ENCODE data around the gene GUCY1A2.

GUCY1A2 gene

GRCh38 chr11:106998916-106999188, 19.4 kb downstream of the GUCY1A2 start:
- DNase-seq (ENCODE audit: low read depth in 2 of 2) = no peak

- DNase-seq (ENCODE audit: low read depth in 2 of 2) = no peak
Measured at GRCh38 chr11:106998116-106998915, 20.0 kb downstream of the GUCY1A2 start.

DNA sequence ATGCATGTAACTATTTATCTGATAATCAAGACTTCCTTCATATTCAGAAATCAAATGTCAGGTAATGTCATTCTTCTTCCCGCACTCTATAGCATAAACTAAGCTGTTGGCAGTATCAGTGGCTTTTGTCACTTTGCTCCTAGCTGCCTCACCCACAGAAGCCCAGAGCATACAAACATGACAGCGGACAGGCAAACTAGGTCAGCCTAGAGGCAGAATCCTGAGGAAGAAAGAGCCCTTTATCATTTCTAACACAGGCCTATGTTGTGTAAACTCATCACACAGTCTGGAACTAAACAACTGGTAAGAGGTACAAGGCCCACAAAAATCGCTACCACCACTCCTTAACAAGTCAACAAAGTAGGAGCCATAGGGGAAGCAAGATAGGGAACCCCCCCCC, 21.0 kb downstream of the GUCY1A2 start:
- DNase-seq (ENCODE audit: low read depth in 2 of 2) = no peak

- DNase-seq (ENCODE audit: low read depth in 2 of 2) = no peak
Measured at GRCh38 chr11:106996691-106997090, 21.6 kb downstream of the GUCY1A2 start.

- DNase-seq (ENCODE audit: low read depth in 2 of 2) = no peak
Measured at GRCh38 chr11:106990331-106990730, 27.9 kb downstream of the GUCY1A2 start.

DNA sequence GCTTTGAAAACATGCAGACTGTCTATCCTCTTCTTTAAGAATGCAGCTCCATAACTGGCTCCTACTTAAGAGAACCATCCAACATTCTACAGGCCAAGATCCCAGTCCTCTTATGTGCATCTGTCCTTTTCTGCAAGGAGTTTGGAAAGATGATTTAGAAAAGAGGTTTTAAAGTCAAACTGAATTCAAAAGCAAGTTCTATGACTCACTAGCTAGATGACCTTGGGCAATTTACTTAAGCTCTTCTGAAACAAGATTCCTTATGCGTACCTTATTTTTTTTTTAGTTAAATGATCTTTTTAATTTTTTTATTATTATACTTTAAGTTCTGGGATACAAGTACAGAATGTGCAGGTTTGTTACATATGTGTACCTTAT, 29.2 kb downstream of the GUCY1A2 start:
- no peak for DNase-seq (ENCODE audit: low read depth in 2 of 2)

DNA sequence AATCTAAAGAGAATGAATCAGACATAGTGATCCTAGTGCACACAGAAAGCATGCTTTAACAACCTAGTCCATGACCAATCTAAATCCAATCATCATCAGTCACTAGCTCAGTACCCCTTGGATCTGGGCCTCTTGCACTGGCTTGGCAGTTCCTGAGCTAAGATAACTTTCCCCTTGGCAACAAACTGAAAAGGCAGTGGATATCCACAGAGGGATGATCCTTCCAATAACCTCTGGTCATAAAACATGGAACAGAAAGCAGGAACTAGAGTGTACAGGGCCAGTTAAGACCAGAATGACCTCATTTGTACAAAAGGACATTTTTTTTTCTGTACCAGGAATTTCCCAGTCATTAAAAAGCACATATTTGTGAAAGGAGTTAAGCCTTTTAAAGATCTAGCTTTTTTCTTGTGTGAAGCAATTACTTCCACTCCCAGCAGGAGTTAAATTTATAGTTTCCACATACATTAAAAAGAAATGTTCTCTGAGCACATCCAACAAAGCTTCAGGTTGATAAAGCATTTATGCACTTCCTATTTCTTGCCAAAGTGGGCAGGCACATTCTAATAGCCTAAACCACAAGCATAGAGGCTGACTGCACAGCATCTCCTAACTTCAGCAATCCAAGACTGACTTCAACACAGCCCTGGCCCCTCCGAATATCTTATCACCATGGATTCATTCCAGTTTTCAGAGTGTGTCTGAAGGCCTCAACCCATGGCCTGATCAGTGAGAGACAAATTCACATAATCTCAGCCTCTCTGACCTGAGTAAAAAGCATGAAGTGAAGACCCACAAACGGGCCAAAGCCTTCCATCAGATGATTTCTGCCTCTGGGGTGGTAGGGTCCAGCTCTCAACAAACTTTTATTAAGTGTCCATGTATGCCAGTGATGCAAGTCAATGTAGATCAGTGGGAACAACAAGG, 29.9 kb downstream of the GUCY1A2 start:
- no peak for DNase-seq (ENCODE audit: low read depth in 2 of 2)

DNA sequence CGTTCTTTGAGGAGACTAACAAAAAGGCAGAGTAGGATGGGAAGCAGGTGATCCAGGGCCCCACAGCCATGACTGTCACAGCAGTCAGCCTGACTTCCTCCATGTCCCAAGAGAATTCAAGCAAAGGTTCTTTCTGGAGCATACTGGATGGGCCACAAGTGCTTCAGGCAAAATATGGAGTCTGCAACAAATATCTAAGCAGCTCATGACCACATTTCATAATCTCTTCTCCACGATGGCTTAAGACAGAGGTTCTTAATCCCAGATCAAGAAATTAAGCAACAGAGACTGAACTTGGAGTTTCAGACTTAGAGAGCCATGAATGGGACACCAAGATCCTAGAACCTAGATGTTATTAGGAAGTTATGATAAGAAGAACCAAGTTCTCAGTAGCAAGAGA, 31.6 kb downstream of the GUCY1A2 start:
- no peak for DNase-seq (ENCODE audit: low read depth in 2 of 2)

GRCh38 chr11:106986261-106986660, 32.0 kb downstream of the GUCY1A2 start:
- no peak for DNase-seq (ENCODE audit: low read depth in 2 of 2)

DNA sequence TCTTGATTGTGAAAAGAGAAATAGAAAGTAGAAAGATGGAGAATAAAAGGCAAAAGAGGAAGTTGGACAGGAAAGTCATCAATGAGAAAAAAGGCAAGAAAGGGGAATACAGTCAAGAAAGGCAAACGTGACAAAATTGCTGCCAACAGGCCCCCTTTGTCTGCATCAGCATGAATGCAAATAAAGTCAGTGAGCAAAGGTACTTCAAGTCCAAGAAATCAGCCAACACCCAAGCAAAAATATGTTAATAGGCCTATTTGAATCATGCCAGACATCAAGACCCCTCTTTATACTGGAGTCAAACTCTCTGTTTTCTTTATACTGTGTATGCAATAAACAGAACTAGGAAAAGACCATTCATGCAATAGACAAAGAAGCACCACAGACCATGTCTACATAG, 34.3 kb downstream of the GUCY1A2 start:
- no peak for DNase-seq (ENCODE audit: low read depth in 2 of 2)

DNA sequence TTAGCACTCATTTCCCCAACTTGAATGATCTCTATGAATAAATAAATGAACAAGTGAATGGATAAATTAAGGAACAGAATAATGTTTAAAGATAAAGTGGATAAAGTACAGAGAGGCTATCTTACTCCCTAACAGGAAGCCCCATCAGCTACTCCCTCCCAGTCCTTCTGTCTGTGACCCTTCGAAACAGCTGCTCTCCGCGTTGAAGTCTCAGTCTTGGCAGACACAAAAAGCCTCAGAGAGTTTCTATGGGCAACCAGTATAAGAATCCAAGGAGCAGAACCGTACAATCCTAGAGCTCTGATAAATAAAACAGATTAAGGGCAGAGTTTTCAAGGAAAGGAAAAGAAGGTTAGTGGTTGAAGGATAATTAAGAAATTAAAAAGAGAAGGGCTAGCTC, 35.0 kb downstream of the GUCY1A2 start:
- DNase-seq (ENCODE audit: low read depth in 2 of 2) = no peak

- no peak for DNase-seq (ENCODE audit: low read depth in 2 of 2)
Measured at GRCh38 chr11:106974831-106975230, 43.4 kb downstream of the GUCY1A2 start.

DNA sequence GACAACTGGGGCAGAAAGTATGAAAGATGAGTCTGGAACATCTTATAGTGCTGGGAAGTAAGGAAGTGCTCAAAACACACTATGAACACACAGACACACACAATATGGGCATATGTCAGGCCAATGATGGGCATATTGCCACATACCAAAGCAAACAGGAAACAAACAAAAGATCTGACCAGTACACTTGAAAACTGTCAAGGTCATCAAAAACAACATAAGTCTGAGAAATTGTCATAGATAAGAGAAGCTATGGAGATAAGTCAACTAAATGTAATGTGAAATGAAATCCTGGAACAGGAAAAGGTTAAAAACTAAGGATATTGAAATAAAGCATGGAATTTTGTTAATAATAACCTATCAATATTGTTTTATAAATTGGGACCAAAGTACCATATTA, 46.4 kb downstream of the GUCY1A2 start:
- DNase-seq (ENCODE audit: low read depth in 2 of 2) = no peak

GRCh38 chr11:106969644-106970355, 48.5 kb downstream of the GUCY1A2 start:
- no peak for DNase-seq (ENCODE audit: low read depth in 2 of 2)

DNA sequence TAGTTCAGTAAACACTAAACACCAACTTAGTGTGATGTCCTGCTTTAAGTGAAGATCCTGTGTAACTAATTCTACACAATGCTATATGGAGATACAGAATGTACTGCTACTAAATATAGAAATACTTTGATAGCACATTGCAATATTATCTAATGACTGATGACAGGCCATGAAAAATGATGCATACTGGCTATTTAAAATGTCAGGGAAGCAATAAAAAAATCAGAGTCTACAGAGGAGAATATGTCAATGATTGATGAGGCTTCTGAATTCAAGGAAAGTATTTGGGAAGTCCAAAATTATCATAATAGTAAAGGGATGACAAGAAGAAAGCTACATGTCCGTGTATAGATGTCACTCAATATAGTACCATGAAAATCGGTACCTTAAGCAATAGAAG, 55.3 kb downstream of the GUCY1A2 start:
- no peak for DNase-seq (ENCODE audit: low read depth in 2 of 2)

DNA sequence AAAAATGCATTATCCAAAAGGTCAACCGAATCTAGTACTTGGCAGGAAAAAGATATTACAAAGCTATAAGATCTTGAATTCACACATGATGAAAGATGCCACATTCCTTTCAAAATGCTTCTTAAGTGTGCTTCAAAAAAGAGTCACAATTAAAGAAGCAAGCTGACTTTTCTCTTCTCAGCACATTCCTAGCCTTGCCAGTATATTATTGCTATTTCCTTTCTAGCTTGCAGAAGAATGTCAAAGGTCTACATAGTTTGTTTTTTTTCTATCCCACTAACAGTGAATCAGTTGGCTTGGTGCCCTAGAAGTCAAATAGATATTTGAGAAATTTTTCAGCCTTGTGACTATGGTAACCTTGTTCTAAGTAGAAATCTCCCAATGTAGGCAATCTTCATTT, 56.8 kb downstream of the GUCY1A2 start:
- no peak for DNase-seq (ENCODE audit: low read depth in 2 of 2)

DNA sequence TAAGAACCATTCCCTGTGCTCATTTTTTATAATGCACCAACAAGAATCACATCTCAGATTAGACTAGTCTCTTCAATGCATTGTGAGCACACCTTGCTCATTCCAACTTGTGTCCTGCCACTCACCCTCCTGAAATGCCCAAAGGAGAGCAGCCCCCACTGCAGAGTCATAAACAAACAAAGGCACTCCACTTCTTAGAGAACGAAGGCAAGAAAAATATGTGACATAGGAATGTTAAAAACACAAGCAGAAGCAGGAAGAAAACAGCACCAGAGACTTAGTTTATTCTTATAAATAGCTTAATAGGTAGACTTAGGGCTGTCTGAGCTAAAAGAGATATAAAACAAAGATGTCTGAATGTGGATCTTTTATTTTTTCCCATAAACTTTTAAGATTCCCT, 57.2 kb downstream of the GUCY1A2 start:
- no peak for DNase-seq (ENCODE audit: low read depth in 2 of 2)

- no peak for DNase-seq (ENCODE audit: low read depth in 2 of 2)
Measured at GRCh38 chr11:106959800-106960199, 58.5 kb downstream of the GUCY1A2 start.

- no peak for DNase-seq (ENCODE audit: low read depth in 2 of 2)
Measured at GRCh38 chr11:106959386-106959785, 58.9 kb downstream of the GUCY1A2 start.

- DNase-seq (ENCODE audit: low read depth in 2 of 2) = no peak
Measured at GRCh38 chr11:106958517-106959248, 59.6 kb downstream of the GUCY1A2 start.

DNA sequence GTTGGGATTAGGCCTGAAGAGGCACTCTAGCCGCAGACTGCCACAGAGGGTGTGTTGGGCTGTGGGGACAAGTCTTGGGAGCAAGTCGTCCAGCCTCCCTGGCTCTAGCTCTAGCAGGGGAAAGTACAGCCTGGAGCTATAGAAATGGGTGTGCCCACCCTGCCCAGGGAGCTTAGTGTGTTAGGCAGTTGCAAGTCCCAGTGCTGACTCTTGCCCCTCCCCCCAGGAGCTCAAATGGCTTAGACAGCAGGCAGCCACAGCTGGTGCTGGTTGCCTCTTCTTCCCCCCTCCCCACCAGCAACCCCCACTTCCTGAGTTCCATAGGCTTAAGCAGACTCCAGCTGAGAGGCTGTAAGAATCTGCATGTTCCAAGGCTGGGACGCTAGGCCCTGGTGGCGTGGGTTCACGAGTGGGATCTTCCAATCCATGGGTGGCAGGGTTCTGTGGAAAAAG, 61.2 kb downstream of the GUCY1A2 start:
- DNase-seq (ENCODE audit: low read depth in 2 of 2) = no peak

DNA sequence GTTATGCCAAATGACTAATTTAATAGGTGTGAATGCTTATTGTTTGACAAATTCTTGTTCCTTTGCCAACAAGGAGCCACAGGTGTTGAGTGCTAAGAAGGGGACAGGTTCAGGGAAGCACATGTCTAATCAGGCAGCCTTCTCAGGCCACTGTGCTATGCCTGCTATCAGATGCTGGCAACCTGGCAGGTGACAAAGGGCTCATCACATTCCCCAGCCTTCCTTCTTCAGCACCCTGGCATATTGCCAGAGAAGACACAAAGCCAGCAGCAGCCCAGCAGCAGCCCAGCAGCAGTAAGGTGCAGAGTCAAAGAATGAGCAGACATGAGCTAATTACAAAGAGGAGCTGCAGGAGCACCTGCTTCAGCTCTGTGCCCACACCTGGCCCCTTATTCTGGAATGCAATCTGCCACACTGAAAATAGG, 68.2 kb downstream of the GUCY1A2 start:
- DNase-seq (ENCODE audit: low read depth in 2 of 2) = no peak
